Heart left ventricle (tissue), 13 donors: Measurements from ENCODE around the gene SNRNP48.

Experiments
- CTCF ChIP-seq, 12 donors: fragments of 200-600 bp; sonication (generic) in 4 of 12; IDR thresholded peaks; one replicate each; pipeline versions ENCODE4 v1.5.0 to v1.8.0; 2018 to 2022; ENCODE audit warnings: antibody characterized with exemption in 12 of 12, mild to moderate bottlenecking in 5 of 12
- POLR2A ChIP-seq, 2 donors: fragments of 450-650 bp; IDR thresholded peaks; one replicate each; pipeline ENCODE4 v1.6.1; 2017; ENCODE audit warnings: antibody characterized with exemption in 2 of 2, mild to moderate bottlenecking in 2 of 2, moderate library complexity in 2 of 2
- donor health status: ischemic (EF 13 %, LVEDD 7.1; RV severe dilation, severe dysfunction).
- donor health status: DM: no; HTN: yes; CAD: no.
- donor health status: DM: no; HTN: no; CAD: no.
- donor health status: ischemic (EF 25% LVEDD 6.9; RV normal size, moderate dysfunction).
- donor health status: ischemic (EF 25% LVEDD 5.7; RV mildly dilated, moderate dysfunction).
- donor health status: ischemic (EF 35%, LVEDD 5.7; RV mildly dilated, moderate dysfunction).
- donor health status: nonischemic (EF 11% LVEDD 7.7; RV severe dilation, severe dysfunction).
- donor health status: DM: yes; HTN: yes; CAD: no.
- donor health status: PGD.
- donor health status: ischemic (EF 29% LVEDD 5.4; RV normal size, mild dysfunction).
- donor health status: nonischemic (EF 23%, LVEDD 6.1; RV moderate dilation, normal function).

- no peak for TF ChIP-seq CTCF (IDR thresholded peaks at IDR 0.05)
- TF ChIP-seq POLR2A (IDR thresholded peaks at IDR 0.05) = no peak
These were observed 57.5 kb downstream of the SNRNP48 start for GRCh38 chr6:7647504-7647903.
